GM19372 (cell line): ENCODE data around the gene FCN2.

ENCODE experiments used
- ATAC-seq: cut with Tn5 transposase; IDR thresholded peaks from one replicate; pipeline ENCODE4 v1.9.1; 2021; ENCODE audit warnings: mild to moderate bottlenecking, low read depth, moderate library complexity; ENCODE audit not compliant: unreplicated experiment

Gene FCN2

DNA sequence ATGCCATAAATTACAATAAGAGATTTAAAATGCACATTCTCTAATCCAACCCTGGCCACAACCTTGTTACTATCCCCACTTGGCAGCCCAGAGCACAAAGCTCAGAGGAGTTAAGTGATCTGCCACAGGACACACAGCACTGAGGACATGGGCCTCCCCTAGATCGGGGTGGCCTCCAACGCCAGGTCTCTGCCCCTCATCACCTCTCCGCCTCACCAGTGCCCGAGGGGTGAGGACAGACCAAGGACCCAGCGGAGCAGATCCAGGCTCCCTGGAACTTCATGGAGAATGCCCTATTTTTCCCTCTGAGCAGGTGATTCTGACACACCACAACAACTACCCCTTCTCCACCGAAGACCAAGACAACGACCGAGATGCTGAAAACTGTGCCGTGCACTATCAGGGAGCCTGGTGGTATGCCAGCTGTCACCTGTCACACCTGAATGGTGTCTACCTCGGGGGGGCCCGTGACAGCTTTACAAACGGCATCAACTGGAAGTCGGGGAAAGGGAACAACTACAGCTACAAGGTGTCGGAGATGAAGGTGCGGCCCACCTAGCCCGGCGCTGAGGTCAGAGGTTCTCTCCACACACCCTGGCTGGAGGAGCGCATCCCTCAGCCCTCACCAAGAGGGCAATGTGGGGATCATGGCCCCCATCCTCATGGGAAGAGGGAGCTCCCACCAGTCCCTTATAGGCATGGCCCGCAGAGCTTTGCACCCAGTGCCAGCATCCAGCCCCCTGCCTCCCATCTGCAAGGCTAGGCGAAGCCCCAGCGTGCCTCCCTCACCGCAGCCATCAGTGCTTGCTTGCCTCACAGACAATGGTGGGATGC is 12.5 kb upstream of the FCN2 start:
- ATAC-seq: no peak

DNA sequence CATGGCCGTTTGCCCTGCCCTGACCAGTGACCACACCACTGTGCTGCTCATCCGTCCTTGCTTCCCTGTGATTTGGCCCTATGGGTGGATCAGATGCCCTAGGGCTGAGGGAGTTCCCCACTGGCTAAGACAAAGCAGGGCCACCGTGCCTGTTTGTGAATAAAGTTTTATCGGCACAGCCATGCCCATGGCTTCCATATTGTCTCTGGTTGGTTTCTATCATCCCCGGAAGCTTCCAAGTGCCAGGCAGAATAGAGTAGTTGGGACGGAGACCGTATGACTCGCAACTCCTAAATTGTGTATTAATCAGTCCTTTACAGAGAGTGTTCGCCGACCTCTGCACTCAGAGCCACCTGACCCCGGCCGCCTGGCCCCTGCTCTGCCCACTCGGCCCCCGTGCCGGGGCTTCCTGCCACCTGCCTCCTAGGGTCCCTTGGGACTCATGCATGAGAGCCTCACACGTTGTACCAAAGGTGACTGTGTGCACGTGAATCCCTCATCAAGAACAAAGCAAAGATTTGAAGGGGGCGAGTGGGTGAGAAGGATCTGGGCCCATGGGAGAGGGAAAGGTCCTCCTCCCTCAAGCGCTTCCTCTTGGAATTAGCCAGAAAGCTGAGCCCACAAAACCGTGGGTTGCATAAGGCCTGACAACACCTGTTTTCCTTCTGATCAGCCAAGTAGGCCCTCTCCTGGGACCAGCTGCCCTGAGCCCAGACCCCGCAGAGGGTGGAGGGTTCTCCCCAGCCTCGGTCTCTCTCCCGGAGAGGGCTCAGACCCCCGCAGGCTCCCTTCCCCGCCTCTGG is 11.7 kb upstream of the FCN2 start:
- no peak for ATAC-seq

DNA sequence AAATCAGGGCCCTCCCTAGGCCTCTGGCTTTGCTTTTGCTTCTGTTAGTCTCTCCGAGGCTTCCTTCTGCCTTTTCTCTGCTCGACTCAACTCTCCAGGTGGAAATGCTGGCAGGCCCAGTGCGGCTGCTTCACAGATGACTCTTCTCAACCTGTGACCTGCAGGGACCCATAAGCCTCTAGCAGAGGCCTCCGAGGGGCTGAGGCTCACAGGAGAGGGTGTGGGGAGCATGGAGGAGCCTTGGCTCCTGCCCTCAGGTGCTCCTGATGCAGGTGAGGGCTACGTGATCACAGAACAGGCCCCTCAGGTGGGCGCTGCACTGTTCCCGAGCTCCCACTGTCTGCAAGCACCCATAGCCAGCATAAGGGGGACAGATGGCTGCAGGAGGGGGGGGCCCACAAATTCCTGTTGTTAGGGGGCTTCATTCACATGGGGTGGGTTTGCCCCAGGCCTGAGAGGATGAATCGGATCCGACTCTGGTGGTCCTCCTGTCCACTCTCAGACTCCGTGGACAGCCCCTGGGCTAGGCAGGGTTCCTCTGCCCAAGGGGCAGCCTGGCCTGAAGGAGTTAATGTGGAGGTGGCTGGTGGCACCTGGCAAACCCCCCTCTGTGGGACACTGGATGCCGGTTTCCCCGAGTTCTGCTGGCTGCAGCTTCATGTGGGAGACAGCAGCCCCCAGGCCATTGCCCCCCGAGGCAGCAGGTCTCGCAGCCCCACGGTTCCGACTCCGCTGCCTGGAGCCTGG is 10.9 kb upstream of the FCN2 start:
- ATAC-seq: no peak

DNA sequence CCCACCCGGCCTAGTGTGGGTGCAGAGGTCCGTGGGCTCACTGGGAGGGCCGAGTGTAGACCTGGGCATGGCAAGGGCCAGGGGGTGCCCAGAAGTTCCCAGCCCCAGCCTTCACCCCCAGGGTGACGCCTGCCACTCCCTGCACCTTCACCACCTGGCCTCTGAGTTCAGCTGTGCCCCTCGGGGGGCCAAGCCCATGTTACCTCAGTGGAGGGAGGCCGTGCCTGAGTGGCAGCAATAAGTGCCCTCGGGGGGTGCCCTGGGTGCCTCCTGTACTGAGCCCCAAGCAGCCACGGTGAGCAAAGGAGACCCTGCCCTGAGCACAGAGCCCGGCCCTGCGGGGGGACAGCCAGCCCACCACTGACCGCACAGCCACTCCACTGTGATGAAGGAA is 10.3 kb upstream of the FCN2 start:
- no peak for ATAC-seq

DNA sequence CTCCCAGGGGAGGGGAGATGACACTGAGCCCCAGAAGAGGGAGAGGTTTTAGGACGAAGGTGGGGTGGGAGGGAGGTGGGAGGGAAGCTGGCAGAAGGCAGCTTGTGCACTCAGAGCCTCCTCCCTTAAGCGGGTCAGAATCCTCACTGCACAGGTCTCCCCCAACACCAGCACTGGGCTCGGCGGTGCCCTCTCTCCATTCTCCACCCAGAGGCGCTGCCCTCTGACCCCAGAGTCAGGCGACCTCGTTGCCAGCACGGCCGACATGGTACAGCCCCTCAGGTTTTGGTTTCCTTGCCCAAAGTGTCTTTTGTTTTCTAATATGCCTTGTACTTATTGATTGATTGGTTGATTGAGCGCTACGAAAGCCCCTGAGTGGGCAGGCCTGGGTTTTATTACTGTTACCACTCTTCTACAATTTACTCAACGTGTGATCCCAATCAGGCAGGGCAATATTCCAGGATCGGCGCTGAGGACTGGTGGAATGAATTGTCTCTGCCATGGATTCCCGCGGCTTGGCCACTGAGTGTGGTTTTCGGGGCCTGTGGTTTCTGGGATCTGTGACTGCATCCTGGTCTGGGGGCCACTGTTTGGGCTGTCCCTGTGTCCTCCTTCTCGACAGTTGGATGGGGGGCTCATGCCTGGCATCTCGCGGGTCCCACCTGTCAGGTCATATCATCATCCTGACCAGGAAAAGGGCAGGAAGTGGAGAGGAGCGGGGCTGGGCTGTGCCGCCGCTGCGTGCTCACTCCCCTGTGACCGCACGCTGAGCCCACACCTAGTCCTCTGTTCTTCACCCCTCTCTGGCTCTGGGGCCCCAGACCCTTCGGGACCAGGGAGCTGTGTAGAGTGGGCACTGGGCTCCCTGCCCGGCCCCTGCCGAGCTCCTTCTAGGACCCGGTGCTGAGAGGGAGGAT is 9.6 kb upstream of the FCN2 start:
- ATAC-seq: no peak

GRCh38 chr9:134871697-134872340 is 8.8 kb upstream of the FCN2 start:
- no peak for ATAC-seq

- no peak for ATAC-seq
Observed at GRCh38 chr9:134872482-134873231, 8.0 kb upstream of the FCN2 start.

- no peak for ATAC-seq
Observed at GRCh38 chr9:134875371-134875770, 5.2 kb upstream of the FCN2 start.

DNA sequence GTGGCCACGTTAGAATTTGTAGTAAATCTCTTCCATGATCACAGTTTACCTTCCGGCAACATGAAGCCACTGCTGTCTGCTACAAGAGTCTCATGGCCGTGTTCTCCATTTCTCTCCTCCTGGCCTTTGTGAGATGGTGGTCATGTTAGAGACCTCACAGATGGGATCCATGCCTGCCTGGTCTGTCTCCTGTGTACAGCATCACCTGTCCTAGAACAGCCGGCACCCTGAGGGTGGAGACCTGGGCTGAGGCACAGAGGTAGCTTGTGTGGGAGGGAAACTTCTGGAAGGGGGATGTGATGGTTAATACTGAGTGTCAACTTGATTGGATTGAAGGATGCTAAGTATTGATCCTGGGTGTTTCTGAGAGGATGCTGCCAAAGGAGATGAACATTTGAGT is 3.1 kb upstream of the FCN2 start:
- no peak for ATAC-seq

- ATAC-seq: no peak
Observed at GRCh38 chr9:134879664-134880483, 736 bp upstream of the FCN2 start.

- no peak for ATAC-seq
Observed at GRCh38 chr9:134881313-134881670, 682 bp downstream of the FCN2 start.

- no peak for ATAC-seq
Observed at GRCh38 chr9:134882204-134882785, 1.7 kb downstream of the FCN2 start.

DNA sequence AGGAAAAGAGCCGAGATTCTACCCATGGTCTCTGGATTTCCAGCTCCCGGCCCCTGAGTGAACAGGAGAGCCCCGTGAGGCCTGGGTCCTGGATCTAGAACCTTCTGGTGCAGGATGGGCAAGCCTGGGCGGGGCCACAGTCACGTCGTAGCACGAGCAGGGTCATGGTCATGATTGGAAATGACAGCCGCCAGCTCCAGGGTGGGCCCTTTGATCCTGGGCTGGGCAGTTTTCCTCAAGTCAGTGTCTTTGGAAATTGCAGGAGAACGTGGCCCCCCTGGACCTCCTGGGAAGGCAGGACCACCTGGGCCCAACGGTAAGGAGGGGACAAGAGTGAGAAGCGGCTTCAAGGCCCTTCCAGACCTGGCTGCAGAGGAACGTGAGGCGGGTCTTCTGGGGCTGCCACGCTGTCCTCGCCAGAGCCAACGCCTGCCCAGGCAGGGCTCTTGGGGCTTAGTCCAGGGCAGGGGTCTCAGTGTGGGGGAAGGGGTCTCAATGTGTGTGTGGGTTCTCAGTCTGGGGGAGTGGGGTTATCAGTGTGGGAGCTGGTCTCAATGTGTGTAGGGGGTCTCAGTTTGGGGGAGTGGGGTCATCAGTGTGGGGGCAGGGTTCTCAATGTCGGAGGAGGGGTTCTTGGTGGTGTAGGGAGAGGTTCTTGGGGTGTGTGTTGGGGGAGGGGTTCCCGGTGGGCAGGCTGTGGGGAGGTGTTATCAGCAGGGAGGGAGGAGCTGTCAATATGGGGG is 2.6 kb downstream of the FCN2 start:
- ATAC-seq: no peak

- ATAC-seq: no peak
Observed at GRCh38 chr9:134884492-134884891, 3.9 kb downstream of the FCN2 start.

DNA sequence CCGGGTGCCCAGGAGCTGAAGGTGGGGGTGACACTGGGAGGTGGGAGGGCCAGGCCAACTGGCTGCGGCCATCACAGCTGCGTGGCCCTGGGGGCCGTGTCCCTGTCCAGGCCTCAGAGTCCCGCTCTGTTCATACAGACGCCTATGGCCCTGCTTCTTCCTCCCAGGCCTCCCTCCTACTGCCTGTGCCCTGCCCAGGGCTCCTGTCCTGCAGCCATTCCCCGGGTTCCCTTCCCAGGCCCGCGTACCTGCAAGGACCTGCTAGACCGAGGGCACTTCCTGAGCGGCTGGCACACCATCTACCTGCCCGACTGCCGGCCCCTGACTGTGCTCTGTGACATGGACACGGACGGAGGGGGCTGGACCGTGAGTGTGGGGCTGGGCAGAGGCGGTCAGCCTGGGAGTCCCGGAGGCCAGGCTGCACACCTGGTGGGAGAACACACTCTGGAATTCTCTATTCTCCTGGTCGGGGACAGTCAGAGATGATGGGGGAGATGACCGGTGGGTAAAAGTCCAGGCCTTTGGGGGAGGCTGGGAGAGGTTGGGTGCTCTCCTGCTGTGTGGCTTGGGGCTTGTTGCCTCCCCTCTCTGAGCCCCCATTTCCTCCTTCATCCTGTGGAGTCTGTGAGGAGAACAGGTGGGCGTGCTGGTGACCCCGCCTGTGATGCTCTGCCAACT is 4.5 kb downstream of the FCN2 start:
- no peak for ATAC-seq

- no peak for ATAC-seq
Observed at GRCh38 chr9:134885679-134886412, 5.2 kb downstream of the FCN2 start.
